Endothelial cell (in vitro differentiated cells): Measurements from ENCODE around the gene SH2D5. TPM values are rescaled to one million over a fixed set of nuclear protein-coding genes. Genes with fewer than 3 reads are reported as not detected.
"Not testable (repeated sequence)": the region's sequence is repeated elsewhere in the genome, so short reads cannot be mapped to it uniquely, and the experiment has no call there.

Experiments
- DNase-seq: peaks from one replicate; pipeline ENCODE4 v3.0.0; 2021; ENCODE audit warnings: low spot score
- H3K27ac Mint-ChIP-seq: one replicate; pipeline ENCODE4 v1.8.0; 2021; ENCODE audit warnings: mixed read lengths, inconsistent platforms; ENCODE audit not compliant: unreplicated experiment
- H3K27me3 Mint-ChIP-seq: one replicate; pipeline ENCODE4 v1.8.0; 2021; ENCODE audit warnings: mild to moderate bottlenecking, moderate library complexity, mixed read lengths, inconsistent platforms; ENCODE audit not compliant: unreplicated experiment
- H3K36me3 Mint-ChIP-seq: one replicate; pipeline ENCODE4 v1.8.0; 2021; ENCODE audit warnings: mild to moderate bottlenecking, low read depth, mixed read lengths, inconsistent platforms; ENCODE audit not compliant: unreplicated experiment
- H3K4me1 Mint-ChIP-seq: one replicate; pipeline ENCODE4 v1.8.0; 2021; ENCODE audit warnings: mild to moderate bottlenecking, mixed read lengths, inconsistent platforms; ENCODE audit not compliant: unreplicated experiment
- H3K4me3 Mint-ChIP-seq: one replicate; pipeline ENCODE4 v1.8.0; 2021; ENCODE audit warnings: mild to moderate bottlenecking, mixed read lengths, inconsistent platforms; ENCODE audit not compliant: unreplicated experiment
- H3K9me3 Mint-ChIP-seq: one replicate; pipeline ENCODE4 v1.8.0; 2021; ENCODE audit warnings: mixed read lengths, inconsistent platforms; ENCODE audit not compliant: unreplicated experiment
- CTCF ChIP-seq: fragments of 200-600 bp; sonication (generic); IDR thresholded peaks from one replicate; pipeline ENCODE4 v1.5.0; 2021; ENCODE audit warnings: antibody characterized with exemption; ENCODE audit not compliant: unreplicated experiment
- total RNA-seq: library from RNA; stranded (reverse); fragmentation: NEBNext Ultra II Directional; extraction: Animal tissue kit (Norgen Biotek cat#: 25700); gene quantifications from one replicate; pipeline ENCODE4 v1.2.1, GENCODE V29; 2021; ENCODE audit not compliant: unreplicated experiment

The SH2D5 gene
- total RNA-seq, 1 donor from 2014 or later: 0.26 TPM

- TF ChIP-seq CTCF: no peak
- Mint-ChIP-seq H3K27ac (no peak overlapping the region), H3K36me3 (no peaks in the 10 kb centered on the region)
These were observed 53.9 kb downstream of the SH2D5 start for GRCh38 chr1:20678599-20678998.

GRCh38 chr1:20673626-20674025, 58.9 kb downstream of the SH2D5 start:
- not testable (repeated sequence) for H3K4me3 Mint-ChIP-seq, H3K36me3 Mint-ChIP-seq, H3K27ac Mint-ChIP-seq, H3K9me3 Mint-ChIP-seq, H3K27me3 Mint-ChIP-seq, DNase-seq, H3K4me1 Mint-ChIP-seq

More at GRCh38 chr1:20678599-20678998, 53.9 kb downstream of the SH2D5 start:
- H3K4me3 Mint-ChIP-seq: no peak overlapping the region
- H3K27me3 Mint-ChIP-seq: peaks cover 2% of the 10 kb centered on the region
- DNase-seq: no peak
- no peaks in the 10 kb centered on the region for H3K4me1 Mint-ChIP-seq
- no peaks in the 10 kb centered on the region for H3K9me3 Mint-ChIP-seq

DNA sequence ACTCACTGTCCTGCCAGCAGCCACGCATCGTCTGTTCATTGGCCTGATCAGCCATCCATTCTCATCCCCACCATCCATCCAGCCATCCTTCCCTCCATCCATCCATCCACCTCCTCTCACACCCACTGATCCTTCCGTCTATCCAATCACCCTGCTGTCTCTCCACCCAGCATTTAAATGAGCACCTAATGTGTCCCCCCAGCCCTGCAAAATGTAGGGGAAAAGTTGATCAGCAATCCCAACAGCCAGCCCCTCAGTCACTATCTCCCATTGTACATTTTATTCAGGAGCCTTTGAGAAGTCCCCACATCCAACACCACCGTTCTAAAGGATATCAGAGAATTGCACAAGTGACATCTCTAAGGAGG, 60.3 kb downstream of the SH2D5 start:
- no peak overlapping the region for H3K27ac Mint-ChIP-seq
- no peaks in the 10 kb centered on the region for H3K36me3 Mint-ChIP-seq
- peaks cover 6% of the 10 kb centered on the region for H3K27me3 Mint-ChIP-seq
- H3K4me3 Mint-ChIP-seq: no peak overlapping the region
- no peak for DNase-seq
- no peak for TF ChIP-seq CTCF
- no peaks in the 10 kb centered on the region for H3K9me3 Mint-ChIP-seq
- H3K4me1 Mint-ChIP-seq: no peaks in the 10 kb centered on the region

GRCh38 chr1:20670936-20671335, 61.6 kb downstream of the SH2D5 start:
- no peak overlapping the region for H3K4me3 Mint-ChIP-seq
- H3K4me1 Mint-ChIP-seq: no peaks in the 10 kb centered on the region
- TF ChIP-seq CTCF: no peak
- H3K27me3 Mint-ChIP-seq: peaks cover 6% of the 10 kb centered on the region
- DNase-seq: no peak
- H3K36me3 Mint-ChIP-seq: no peaks in the 10 kb centered on the region
- H3K9me3 Mint-ChIP-seq: no peaks in the 10 kb centered on the region
- no peak overlapping the region for H3K27ac Mint-ChIP-seq

Other genes with a start within 250 kb of the SH2D5 start
- 0.28 TPM for gene CAMK2N1, start 246.5 kb downstream of the SH2D5 start, total RNA-seq
- gene MUL1, start 224.6 kb downstream of the SH2D5 start, total RNA-seq: 31.5 TPM
- gene FAM43B, start 180.1 kb downstream of the SH2D5 start, total RNA-seq: 1.7 TPM
- 1.1 TPM for gene CDA, start 143.6 kb downstream of the SH2D5 start, total RNA-seq
- gene PINK1, start 99.2 kb downstream of the SH2D5 start, total RNA-seq: 40.0 TPM
- gene DDOST, start 71.3 kb downstream of the SH2D5 start, total RNA-seq: 235 TPM
- gene KIF17, start 14.7 kb downstream of the SH2D5 start, total RNA-seq: 1.8 TPM
- 164 TPM for gene HP1BP3, start 54.6 kb upstream of the SH2D5 start, total RNA-seq